ENCODE measurements around the gene RBM33. TPM values are rescaled to one million over a fixed set of nuclear protein-coding genes. Genes with fewer than 3 reads are reported as not detected.

Gene RBM33
- total and polyA plus RNA-seq, 2 of the 13 experiments (the other 11 are each of a cell fraction or from before 2014, with no cell fraction given), result 12.4 to 28.9 TPM

- TF ChIP-seq, protein P1, sequence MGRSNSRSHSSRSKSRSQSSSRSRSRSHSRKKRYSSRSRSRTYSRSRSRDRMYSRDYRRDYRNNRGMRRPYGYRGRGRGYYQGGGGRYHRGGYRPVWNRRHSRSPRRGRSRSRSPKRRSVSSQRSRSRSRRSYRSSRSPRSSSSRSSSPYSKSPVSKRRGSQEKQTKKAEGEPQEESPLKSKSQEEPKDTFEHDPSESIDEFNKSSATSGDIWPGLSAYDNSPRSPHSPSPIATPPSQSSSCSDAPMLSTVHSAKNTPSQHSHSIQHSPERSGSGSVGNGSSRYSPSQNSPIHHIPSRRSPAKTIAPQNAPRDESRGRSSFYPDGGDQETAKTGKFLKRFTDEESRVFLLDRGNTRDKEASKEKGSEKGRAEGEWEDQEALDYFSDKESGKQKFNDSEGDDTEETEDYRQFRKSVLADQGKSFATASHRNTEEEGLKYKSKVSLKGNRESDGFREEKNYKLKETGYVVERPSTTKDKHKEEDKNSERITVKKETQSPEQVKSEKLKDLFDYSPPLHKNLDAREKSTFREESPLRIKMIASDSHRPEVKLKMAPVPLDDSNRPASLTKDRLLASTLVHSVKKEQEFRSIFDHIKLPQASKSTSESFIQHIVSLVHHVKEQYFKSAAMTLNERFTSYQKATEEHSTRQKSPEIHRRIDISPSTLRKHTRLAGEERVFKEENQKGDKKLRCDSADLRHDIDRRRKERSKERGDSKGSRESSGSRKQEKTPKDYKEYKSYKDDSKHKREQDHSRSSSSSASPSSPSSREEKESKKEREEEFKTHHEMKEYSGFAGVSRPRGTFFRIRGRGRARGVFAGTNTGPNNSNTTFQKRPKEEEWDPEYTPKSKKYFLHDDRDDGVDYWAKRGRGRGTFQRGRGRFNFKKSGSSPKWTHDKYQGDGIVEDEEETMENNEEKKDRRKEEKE (IDR thresholded peaks at IDR 0.05), result no peak
- no peak for TF ChIP-seq ZSCAN12 (CRISPR knock-in tag; IDR thresholded peaks at IDR 0.05)
- no peak; the same call in 1 of the 2 replicates for TF ChIP-seq SP5 (CRISPR knock-in tag; IDR thresholded peaks at IDR 0.05; ENCODE audit: borderline replicate concordance, low read depth)
- TF ChIP-seq KAT2B (IDR thresholded peaks at IDR 0.05; ENCODE audit: borderline replicate concordance, low read depth, low read length), result no peak
- TF ChIP-seq ZNF652 (CRISPR knock-in tag; IDR thresholded peaks at IDR 0.05; ENCODE audit: borderline replicate concordance, low read depth), result peak; percentile 90
- peak; percentile 24; the same call in 1 of the 2 replicates for TF ChIP-seq HDAC1 (CRISPR knock-in tag; IDR thresholded peaks at IDR 0.05)
- TF ChIP-seq MTA1 (CRISPR knock-in tag; IDR thresholded peaks at IDR 0.05; ENCODE audit: borderline replicate concordance), result no peak; the same call in 1 of the 2 replicates
- TF ChIP-seq SUZ12 (IDR thresholded peaks at IDR 0.05; ENCODE audit: low read depth, low read length), result no peak; the same call in 1 of the 2 replicates
- 0 out of 2 replicates have a peak, but pooled peaks have one; percentile 26 for TF ChIP-seq NFYB (CRISPR knock-in tag; IDR thresholded peaks at IDR 0.05)
- TF ChIP-seq SOX6 (IDR thresholded peaks at IDR 0.05), result no peak
- no peak; the same call in none of the 2 replicates for TF ChIP-seq SOX6 (CRISPR knock-in tag; IDR thresholded peaks at IDR 0.05)
- TF ChIP-seq DMAP1 (CRISPR knock-in tag; IDR thresholded peaks at IDR 0.05), result peak; percentile 64; the same call in 1 of the 2 replicates
- no peak for TF ChIP-seq ZNF619 (CRISPR knock-in tag; IDR thresholded peaks at IDR 0.05)
- TF ChIP-seq KMT2B (CRISPR knock-in tag; IDR thresholded peaks at IDR 0.05), result peak; percentile 89
- no peak; the same call in 1 of the 2 replicates for TF ChIP-seq ZNF782 (CRISPR knock-in tag; IDR thresholded peaks at IDR 0.05; ENCODE audit: borderline replicate concordance)
- no peak for TF ChIP-seq GTF2F1 (IDR thresholded peaks at IDR 0.05; ENCODE audit: low read length)
- no peak; the same call in 1 of the 2 replicates for TF ChIP-seq NR1H2 (CRISPR knock-in tag; IDR thresholded peaks at IDR 0.05; ENCODE audit: borderline replicate concordance, low read depth)
- no peak; the same call in 1 of the 2 replicates for TF ChIP-seq ZNF761 (CRISPR knock-in tag; conservative IDR thresholded peaks at IDR 0.05)
- TF ChIP-seq SNAI1 (CRISPR knock-in tag; IDR thresholded peaks at IDR 0.05; ENCODE audit: borderline replicate concordance), result no peak
- TF ChIP-seq RFX1 (IDR thresholded peaks at IDR 0.05), result no peak
- TF ChIP-seq ATM (IDR thresholded peaks at IDR 0.05; ENCODE audit: borderline replicate concordance), result no peak
- no peak for TF ChIP-seq RFXANK (CRISPR knock-in tag; IDR thresholded peaks at IDR 0.05)
- TF ChIP-seq PHF21A (CRISPR knock-in tag; IDR thresholded peaks at IDR 0.05), result peak; percentile 48; the same call in 1 of the 2 replicates
- TF ChIP-seq ZNF564 (CRISPR knock-in tag; IDR thresholded peaks at IDR 0.05), result peak; percentile 85
- no peak for TF ChIP-seq CC2D1A (CRISPR knock-in tag; IDR thresholded peaks at IDR 0.05)
- TF ChIP-seq, protein P2, sequence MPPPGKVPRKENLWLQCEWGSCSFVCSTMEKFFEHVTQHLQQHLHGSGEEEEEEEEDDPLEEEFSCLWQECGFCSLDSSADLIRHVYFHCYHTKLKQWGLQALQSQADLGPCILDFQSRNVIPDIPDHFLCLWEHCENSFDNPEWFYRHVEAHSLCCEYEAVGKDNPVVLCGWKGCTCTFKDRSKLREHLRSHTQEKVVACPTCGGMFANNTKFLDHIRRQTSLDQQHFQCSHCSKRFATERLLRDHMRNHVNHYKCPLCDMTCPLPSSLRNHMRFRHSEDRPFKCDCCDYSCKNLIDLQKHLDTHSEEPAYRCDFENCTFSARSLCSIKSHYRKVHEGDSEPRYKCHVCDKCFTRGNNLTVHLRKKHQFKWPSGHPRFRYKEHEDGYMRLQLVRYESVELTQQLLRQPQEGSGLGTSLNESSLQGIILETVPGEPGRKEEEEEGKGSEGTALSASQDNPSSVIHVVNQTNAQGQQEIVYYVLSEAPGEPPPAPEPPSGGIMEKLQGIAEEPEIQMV (CRISPR knock-in tag; IDR thresholded peaks at IDR 0.05; ENCODE audit: low read depth), result peak; percentile 66; the same call in 1 of the 2 replicates
- no peak; the same call in 1 of the 2 replicates for TF ChIP-seq HIVEP1 (CRISPR knock-in tag; IDR thresholded peaks at IDR 0.05)
- no peak for TF ChIP-seq REXO4 (CRISPR knock-in tag; IDR thresholded peaks at IDR 0.05; ENCODE audit: borderline replicate concordance)
- peak; percentile 60; the same call in 1 of the 2 replicates for TF ChIP-seq PRMT3 (CRISPR knock-in tag; IDR thresholded peaks at IDR 0.05; ENCODE audit: borderline replicate concordance, low read depth)
- no peak for TF ChIP-seq ZNF850 (CRISPR knock-in tag; conservative IDR thresholded peaks at IDR 0.05)
Measured at GRCh38 chr7:155644178-155644970, at the start of gene RBM33 (continued).
